ENCODE data around the gene TAF7. TPM values are rescaled to one million over a fixed set of nuclear protein-coding genes. Genes with fewer than 3 reads are reported as not detected.

Gene TAF7
- total RNA-seq, 4 donors from 2014 or later, result 44.0 to 65.9 (median 59.1) TPM

DNA sequence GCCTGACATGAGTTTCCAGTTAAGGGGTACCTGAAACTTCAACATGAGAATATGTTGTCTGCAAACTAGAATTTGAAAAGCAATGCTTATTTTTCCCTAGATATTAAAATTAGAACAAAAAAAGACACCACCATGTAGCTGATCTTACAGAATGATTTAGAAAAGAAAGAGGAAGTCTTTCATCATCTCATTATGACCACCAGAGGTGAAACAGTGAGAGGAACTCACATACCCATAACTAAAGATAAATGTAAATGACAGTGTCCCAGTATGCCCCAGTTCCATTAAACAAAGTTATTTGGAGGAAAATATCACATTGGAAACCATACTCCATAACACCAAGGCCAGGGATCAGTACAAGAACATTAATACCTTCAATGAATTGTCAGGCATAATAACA is 6.9 kb downstream of the TAF7 start:
- Histone ChIP-seq H3K4me1 (no peaks in the 10 kb centered on the region), H3K27me3 (no peaks in the 10 kb centered on the region), H3K27ac (replicated peaks in 1 of 4) (no peak overlapping the region), H3K4me3 (no peak overlapping the region), H3K36me3 (peaks cover 6 to 49% (median 33%) of the 10 kb centered on the region in 4 donors), H3K9me3 (peaks cover 14 to 100% (median 98%) of the 10 kb centered on the region in 4 donors)
- no peak for TF ChIP-seq POLR2A (IDR thresholded peaks at IDR 0.05; ENCODE audit: low read depth)
- no peak for TF ChIP-seq EP300 (IDR thresholded peaks at IDR 0.05)
- no peak for TF ChIP-seq POLR2AphosphoS5 (IDR thresholded peaks at IDR 0.05)
- TF ChIP-seq CTCF (IDR thresholded peaks at IDR 0.05), result no peak
- intact Hi-C loops (cut with DNase I), result no loop called here
- no peak for DNase-seq (ENCODE audit: extremely low spot score)

- no peak for TF ChIP-seq EP300 (IDR thresholded peaks at IDR 0.05)
- TF ChIP-seq CTCF (IDR thresholded peaks at IDR 0.05), result no peak
- no peak for TF ChIP-seq POLR2AphosphoS5 (IDR thresholded peaks at IDR 0.05)
- TF ChIP-seq POLR2A (IDR thresholded peaks at IDR 0.05; ENCODE audit: low read depth), result no peak
- H3K36me3 ChIP-seq, result no peaks in the 10 kb centered on the region
- no peak overlapping the region for H3K27ac ChIP-seq (replicated peaks in 1 of 4)
- H3K4me3 ChIP-seq, result no peak overlapping the region
- no peak for DNase-seq (ENCODE audit: extremely low spot score)
- no peaks in the 10 kb centered on the region for H3K4me1 ChIP-seq
- 100% methylated on average over 1 of the region's 1 CpG for WGBS
- H3K27me3 ChIP-seq, result no peaks in the 10 kb centered on the region
- H3K9me3 ChIP-seq, result peaks cover 0 to 100% (median 98%) of the 10 kb centered on the region in 4 donors
- intact Hi-C loops (cut with DNase I), result no loop called here
Observed at GRCh38 chr5:141306630-141307029, 14.0 kb downstream of the TAF7 start.

DNA sequence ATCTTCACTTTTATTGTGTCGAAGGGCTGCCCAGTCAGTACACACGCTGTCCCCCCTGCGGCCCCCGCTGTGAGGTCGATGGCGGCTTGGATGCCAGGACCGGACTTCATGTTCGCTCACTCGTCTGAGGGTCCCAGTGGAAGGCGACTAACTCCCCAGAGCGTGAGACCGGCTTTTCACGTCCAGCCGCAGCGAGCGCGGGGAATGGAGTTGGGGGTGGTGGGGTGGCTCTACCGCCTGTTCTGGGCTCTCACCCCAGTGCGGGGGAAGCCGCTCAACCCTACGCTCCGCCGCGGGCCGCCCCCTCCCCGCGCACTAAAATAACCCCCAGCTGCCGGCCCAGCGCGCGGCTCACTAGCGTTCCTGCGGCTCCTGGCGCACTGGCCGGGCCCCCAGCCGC is 16.8 kb downstream of the TAF7 start, which contains the start of gene SLC25A2:
SLC25A2 (minus strand) TSS at position 294 of the 400 bp plus-strand sequence; CDS start at position 110, 184 bp downstream.
- DNase-seq (ENCODE audit: extremely low spot score), result no peak
- intact Hi-C loops (cut with DNase I), result no loop called here
- TF ChIP-seq POLR2A (IDR thresholded peaks at IDR 0.05; ENCODE audit: low read depth), result no peak
- no peak for TF ChIP-seq POLR2AphosphoS5 (IDR thresholded peaks at IDR 0.05)
- 39% methylated on average over 20 of the region's 36 CpGs for WGBS
- Histone ChIP-seq H3K9me3 (peaks cover 0 to 100% (median 97%) of the 10 kb centered on the region in 4 donors), H3K4me3 (no peak within 1 kb of the TSS), H3K4me1 (no peaks in the 10 kb centered on the region), H3K27ac (replicated peaks in 1 of 4) (no peak within 1 kb of the TSS), H3K36me3 (no peaks in the 10 kb centered on the region), H3K27me3 (no peaks in the 10 kb centered on the region)

DNA sequence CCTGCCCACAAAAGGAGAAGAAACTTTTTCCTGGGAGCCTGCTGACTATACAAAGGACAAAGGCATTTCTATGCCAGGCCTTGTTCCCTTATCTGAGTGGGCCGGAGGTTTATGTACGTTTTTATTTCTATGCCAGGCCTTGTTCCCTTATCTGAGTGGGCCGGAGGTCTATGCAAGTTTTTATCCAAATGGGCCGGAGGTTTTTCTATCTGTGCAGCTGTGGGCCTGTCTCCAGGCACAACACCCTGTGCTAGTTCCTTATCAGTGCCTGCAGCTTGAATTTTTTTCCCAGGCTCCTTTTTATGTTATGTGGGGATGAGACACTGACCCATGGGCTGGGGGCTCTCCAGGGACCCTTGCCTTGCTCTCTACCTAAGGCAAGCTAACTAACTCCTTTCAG is 22.2 kb downstream of the TAF7 start:
- H3K9me3 ChIP-seq, result peaks cover 5 to 98% (median 97%) of the 10 kb centered on the region in 4 donors
- no peak overlapping the region for H3K27ac ChIP-seq (replicated peaks in 1 of 4)
- DNase-seq (ENCODE audit: extremely low spot score), result no peak
- TF ChIP-seq POLR2AphosphoS5 (IDR thresholded peaks at IDR 0.05) (no peak), EP300 (IDR thresholded peaks at IDR 0.05) (no peak), CTCF (IDR thresholded peaks at IDR 0.05) (no peak), POLR2A (IDR thresholded peaks at IDR 0.05; ENCODE audit: low read depth) (no peak)
- no peaks in the 10 kb centered on the region for H3K4me1 ChIP-seq
- H3K27me3 ChIP-seq, result no peaks in the 10 kb centered on the region
- no peak overlapping the region for H3K4me3 ChIP-seq
- intact Hi-C loops (cut with DNase I), result no loop called here
- H3K36me3 ChIP-seq, result peaks cover 0 to 23% (median 5%) of the 10 kb centered on the region in 4 donors
- WGBS, result 86% methylated on average over 4 of the region's 4 CpGs

GRCh38 chr5:141272906-141273305 is 47.7 kb downstream of the TAF7 start:
- Histone ChIP-seq H3K36me3 (no peaks in the 10 kb centered on the region), H3K27ac (replicated peaks in 1 of 4) (no peak overlapping the region), H3K4me3 (no peak overlapping the region), H3K27me3 (no peaks in the 10 kb centered on the region), H3K9me3 (peaks cover 8 to 98% (median 96%) of the 10 kb centered on the region in 4 donors), H3K4me1 (no peaks in the 10 kb centered on the region)
- WGBS, result 54% methylated on average over 3 of the region's 3 CpGs
- DNase-seq (ENCODE audit: extremely low spot score), result no peak
- TF ChIP-seq POLR2A (IDR thresholded peaks at IDR 0.05; ENCODE audit: low read depth) (no peak), POLR2AphosphoS5 (IDR thresholded peaks at IDR 0.05) (no peak), CTCF (IDR thresholded peaks at IDR 0.05) (no peak), EP300 (IDR thresholded peaks at IDR 0.05) (no peak)
- intact Hi-C loops (cut with DNase I), result no loop called here
